ENCODE measurements around the gene SPDEF.

The SPDEF gene

DNA sequence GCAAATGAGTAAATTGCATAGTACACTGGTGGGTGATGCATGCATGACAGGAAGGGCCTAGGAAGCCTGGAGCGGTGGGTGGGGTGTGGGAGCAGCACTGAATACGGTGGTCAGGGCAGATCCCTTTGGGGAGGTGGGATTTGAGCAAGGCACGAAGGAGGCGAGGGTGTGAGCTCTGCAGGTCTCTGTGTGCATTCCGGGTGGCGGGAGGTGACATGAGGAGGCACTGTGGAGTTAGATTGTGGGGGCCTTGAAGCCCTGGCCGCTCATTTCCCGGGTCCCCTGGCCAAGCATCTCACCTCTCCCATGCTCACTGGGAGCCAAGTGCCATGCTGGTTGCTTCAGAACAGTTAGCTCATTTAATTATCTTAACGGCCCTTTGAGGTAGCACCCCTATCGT, 6.2 kb upstream of the SPDEF start:
- no peak for DNase-seq

GRCh38 chr6:34561227-34561530, 5.0 kb upstream of the SPDEF start:
- DNase-seq: no peak

GRCh38 chr6:34560366-34561226, 4.5 kb upstream of the SPDEF start:
- no peak for DNase-seq

- DNase-seq: no peak
Observed at GRCh38 chr6:34559651-34560365, 3.7 kb upstream of the SPDEF start.

DNA sequence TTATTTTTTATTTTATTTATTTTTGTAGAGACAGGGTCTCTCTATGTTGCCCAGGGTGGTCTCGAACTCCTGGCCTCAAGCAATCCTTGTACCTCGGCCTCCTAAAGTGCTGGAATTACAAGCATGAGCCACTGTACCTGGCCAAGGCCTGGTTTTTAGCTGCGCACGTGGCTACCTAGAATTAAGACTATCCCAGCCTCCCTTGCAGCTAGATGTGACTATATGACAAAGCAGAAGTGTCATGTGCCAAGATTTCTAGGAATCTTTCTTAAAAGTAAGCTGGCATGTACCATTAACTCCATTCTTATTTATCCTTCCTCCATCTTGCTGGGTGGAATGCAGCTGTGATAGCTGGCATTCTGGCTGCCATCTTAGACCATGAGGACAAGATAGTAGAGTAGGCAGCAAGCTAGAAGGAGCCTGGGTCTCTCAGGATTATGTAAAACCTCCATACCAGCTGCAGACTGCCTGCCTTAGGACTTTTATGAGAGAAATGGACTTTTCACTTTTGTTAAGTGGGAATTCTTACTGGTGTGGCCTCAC, 2.1 kb upstream of the SPDEF start:
- no peak for DNase-seq

DNA sequence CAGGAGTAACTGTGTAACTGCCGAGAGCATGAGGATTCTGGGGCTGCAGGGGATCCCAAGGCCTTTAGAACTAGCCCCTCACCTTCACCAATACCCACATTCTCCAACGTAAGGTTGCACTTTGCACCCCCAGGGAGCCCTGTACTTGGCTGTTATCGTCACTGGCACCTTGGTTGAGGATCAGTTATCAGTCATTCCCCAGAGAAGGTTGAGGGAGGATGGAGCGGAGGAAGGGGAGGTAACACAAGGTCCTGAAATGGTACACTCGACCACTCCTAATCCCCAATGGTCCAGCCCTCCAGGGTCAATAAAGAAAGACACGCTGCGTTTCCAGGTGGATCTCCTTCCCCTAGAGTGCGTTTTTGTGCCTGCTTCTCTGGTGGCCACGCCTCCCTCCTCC, 1.1 kb upstream of the SPDEF start:
- no peak for DNase-seq

- DNase-seq: no peak
Observed at GRCh38 chr6:34556493-34556892, 364 bp upstream of the SPDEF start.

DNA sequence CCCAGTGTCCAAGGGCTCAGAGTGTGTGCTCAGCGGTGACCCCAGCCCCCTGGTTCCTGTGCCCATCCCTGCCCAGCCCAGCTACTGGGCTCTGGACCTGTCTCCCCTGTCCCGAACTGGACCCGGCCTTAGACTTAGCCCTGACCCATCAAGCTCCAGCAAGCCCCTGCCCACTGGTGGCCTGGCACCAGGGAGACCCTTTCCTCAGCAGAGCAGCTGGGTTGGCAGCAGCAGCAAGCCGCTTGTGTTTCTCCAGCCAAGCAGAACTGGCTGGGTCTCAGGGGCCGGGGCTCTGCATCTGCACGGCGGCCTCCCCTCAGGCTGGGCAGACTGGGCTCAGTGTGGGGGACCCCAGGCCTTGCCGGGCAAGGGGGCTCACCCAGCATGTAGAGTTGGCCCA, 801 bp downstream of the SPDEF start:
- no peak for DNase-seq

- no peak for DNase-seq
Observed at GRCh38 chr6:34555007-34555322, 1.2 kb downstream of the SPDEF start.

- DNase-seq: no peak
Observed at GRCh38 chr6:34554291-34555006, 1.7 kb downstream of the SPDEF start.

DNA sequence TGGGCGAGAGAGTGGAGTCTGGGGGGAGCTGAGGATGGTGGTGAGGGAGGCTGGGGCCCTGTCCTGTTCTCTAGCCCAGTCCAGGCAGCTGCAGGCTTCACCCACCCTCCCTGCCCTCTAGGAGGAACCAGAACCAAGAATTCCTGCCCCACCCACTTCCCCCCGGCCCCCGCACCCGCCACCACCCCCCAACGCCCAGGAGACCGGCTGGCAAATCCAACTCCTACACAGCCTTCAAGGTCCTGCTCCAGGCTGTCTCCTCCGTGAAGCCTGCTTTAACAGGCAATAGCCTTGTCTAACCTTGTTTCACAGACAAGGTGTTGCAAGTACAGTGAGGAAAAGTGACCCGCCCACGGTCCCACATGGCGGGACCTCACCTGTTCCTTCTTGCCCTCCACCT, 2.4 kb downstream of the SPDEF start:
- no peak for DNase-seq

- DNase-seq: no peak
Observed at GRCh38 chr6:34553146-34553545, 3.0 kb downstream of the SPDEF start.

GRCh38 chr6:34552620-34553019, 3.5 kb downstream of the SPDEF start:
- no peak for DNase-seq

GRCh38 chr6:34551720-34552119, 4.4 kb downstream of the SPDEF start:
- no peak for DNase-seq

GRCh38 chr6:34549804-34550202, 6.3 kb downstream of the SPDEF start:
- DNase-seq: no peak

DNA sequence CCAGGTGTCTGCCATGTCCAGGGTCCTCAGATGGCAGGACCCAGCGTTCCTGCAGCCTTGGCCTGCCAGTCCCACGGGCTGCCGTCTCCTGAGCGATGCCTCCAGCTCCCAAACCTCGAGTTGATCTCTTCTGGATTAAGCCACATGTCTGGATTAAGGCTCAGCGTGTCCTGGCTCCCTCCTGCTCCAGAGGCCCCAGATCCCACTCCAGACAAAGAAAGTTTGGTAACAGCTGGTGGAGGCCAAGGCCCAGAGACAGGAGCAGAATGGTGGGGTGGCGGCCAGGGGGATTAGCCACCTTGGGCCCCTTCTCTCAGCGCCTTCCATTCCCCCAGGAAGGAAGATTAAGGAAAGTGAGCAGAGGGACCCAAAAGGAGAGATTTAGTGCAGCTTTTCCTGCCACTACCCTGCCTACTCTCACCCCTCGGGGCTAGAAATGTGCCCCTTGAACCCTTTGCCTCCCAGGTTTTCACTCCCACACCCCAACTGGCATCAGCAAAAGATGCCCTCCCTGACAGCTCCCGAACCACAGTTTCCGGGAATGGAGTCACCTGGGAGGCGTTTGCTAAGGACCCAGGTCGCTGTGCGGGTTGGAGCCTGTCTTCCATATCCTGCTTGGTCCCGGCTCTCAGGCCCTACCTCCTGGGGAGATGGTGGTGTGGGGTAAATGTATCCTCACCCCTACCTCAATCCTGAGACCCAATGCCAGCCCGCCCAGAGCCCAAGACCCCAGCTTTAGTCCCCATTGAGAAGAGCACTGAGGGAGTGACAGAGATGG, 6.9 kb downstream of the SPDEF start:
- DNase-seq: peak; percentile 68

- DNase-seq: no peak
Observed at GRCh38 chr6:34547701-34548644, 8.2 kb downstream of the SPDEF start.

GRCh38 chr6:34546551-34547321, 9.4 kb downstream of the SPDEF start:
- peak; percentile 12 for DNase-seq

DNA sequence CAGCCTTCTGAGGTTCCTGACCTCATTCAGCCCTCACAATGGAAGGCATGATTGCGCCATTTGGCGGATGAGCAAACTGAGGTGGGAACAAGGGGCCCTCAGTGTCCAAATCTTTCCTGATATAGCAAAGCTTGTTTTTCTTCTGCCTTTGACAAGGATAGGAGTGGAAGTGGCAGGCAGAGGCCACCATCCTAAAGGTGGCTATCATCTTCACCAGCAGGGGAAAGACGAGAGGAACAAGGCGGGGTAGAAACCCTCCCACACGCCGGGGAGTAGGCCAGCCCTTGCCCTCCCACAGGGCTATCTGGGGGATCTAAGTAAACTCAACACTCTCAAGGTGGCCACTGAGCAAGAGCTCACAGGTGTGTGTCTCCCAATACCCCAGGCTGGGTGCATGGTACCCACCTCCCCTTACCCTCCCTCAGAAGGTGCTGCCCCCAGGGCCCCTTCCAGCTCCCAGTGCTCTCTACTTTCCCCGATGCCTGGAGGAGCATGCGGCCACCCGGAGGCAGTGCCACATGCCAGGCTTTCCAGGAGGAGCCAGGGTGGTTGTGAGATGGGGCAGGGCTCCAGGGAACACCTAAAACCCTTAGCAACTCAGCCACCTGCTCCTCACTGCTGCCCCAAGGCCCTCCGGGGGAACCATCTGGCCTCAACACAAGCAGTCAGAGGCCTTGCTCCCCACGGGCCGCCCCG, 11.2 kb downstream of the SPDEF start:
- DNase-seq: peak; percentile 56

- no peak for DNase-seq
Observed at GRCh38 chr6:34544052-34544604, 12.0 kb downstream of the SPDEF start.
